ENCODE measurements around the gene HIRIP3.

Gene HIRIP3

GRCh38 chr16:30030841-30031413 is 35.5 kb upstream of the HIRIP3 start, which contains the start of gene TLCD3B:
TSS of gene TLCD3B (minus strand) at chr16:30031271. CDS start at chr16:30030527, 744 bp downstream.
- Histone ChIP-seq H3K27ac (ENCODE audit: low read length) (no peak within 1 kb of the TSS), H3K4me3 (ENCODE audit: low read depth in 1 of 2, low read length in 2 of 2) (no peak within 1 kb of the TSS), H3K79me2 (ENCODE audit: insufficient read depth, low read length) (no peaks in the 10 kb centered on the region), H3K4me2 (ENCODE audit: insufficient read depth, low read length) (peak within 1 kb of the TSS; percentile 28; the same call in 1 of the 2 replicates), H3K36me3 (ENCODE audit: insufficient read depth, low read length) (no peaks in the 10 kb centered on the region), H3K4me1 (ENCODE audit: insufficient read depth, low read length) (no peaks in the 10 kb centered on the region), H3K9me3 (ENCODE audit: insufficient read depth, low read length, severe bottlenecking) (no peaks in the 10 kb centered on the region), H2AFZ (ENCODE audit: low read depth, low read length) (no peak within 1 kb of the TSS), H4K20me1 (ENCODE audit: insufficient read depth, low read length) (peaks cover 9% of the 10 kb centered on the region; the same call in 1 of the 2 replicates), H3K9ac (ENCODE audit: low read depth, low read length) (no peak within 1 kb of the TSS), H3K27me3 (ENCODE audit: insufficient read depth, low read length, poor library complexity) (no peaks in the 10 kb centered on the region)
- DNase-seq (no peak), ATAC-seq (ENCODE audit: insufficient read depth, low read depth) (peak; percentile 41; the same call in 1 of the 3 replicates)
- TF ChIP-seq EZH2 (IDR thresholded peaks at IDR 0.05; ENCODE audit: borderline replicate concordance, low read depth, low read length, severe bottlenecking) (no peak), CTCF (IDR thresholded peaks at IDR 0.05; ENCODE audit: borderline replicate concordance, extremely low read depth, low read length, poor library complexity, severe bottlenecking) (no peak)

GRCh38 chr16:30030011-30030685 is 34.7 kb upstream of the HIRIP3 start:
- no peak for ATAC-seq (ENCODE audit: insufficient read depth, low read depth)
- no peaks in the 10 kb centered on the region for H3K27me3 ChIP-seq (ENCODE audit: insufficient read depth, low read length, poor library complexity)
- no peak overlapping the region for H3K4me3 ChIP-seq (ENCODE audit: low read depth in 1 of 2, low read length in 2 of 2)
- no peaks in the 10 kb centered on the region for H3K4me1 ChIP-seq (ENCODE audit: insufficient read depth, low read length)
- TF ChIP-seq CTCF (IDR thresholded peaks at IDR 0.05; ENCODE audit: borderline replicate concordance, extremely low read depth, low read length, poor library complexity, severe bottlenecking) = no peak
- H3K4me2 ChIP-seq (ENCODE audit: insufficient read depth, low read length) = no peak overlapping the region
- no peak for DNase-seq
- no peaks in the 10 kb centered on the region for H3K79me2 ChIP-seq (ENCODE audit: insufficient read depth, low read length)
- no peak overlapping the region for H3K27ac ChIP-seq (ENCODE audit: low read length)
- no peak overlapping the region for H2AFZ ChIP-seq (ENCODE audit: low read depth, low read length)
- no peaks in the 10 kb centered on the region for H3K9me3 ChIP-seq (ENCODE audit: insufficient read depth, low read length, severe bottlenecking)
- H3K9ac ChIP-seq (ENCODE audit: low read depth, low read length) = no peak overlapping the region
- H3K36me3 ChIP-seq (ENCODE audit: insufficient read depth, low read length) = no peaks in the 10 kb centered on the region
- H4K20me1 ChIP-seq (ENCODE audit: insufficient read depth, low read length) = peaks cover 9% of the 10 kb centered on the region; the same call in 1 of the 2 replicates

- Histone ChIP-seq H3K27ac (ENCODE audit: low read length) (no peak overlapping the region), H3K9me3 (ENCODE audit: insufficient read depth, low read length, severe bottlenecking) (no peaks in the 10 kb centered on the region), H3K79me2 (ENCODE audit: insufficient read depth, low read length) (no peaks in the 10 kb centered on the region), H3K36me3 (ENCODE audit: insufficient read depth, low read length) (no peaks in the 10 kb centered on the region), H3K27me3 (ENCODE audit: insufficient read depth, low read length, poor library complexity) (no peaks in the 10 kb centered on the region), H3K4me1 (ENCODE audit: insufficient read depth, low read length) (no peaks in the 10 kb centered on the region), H3K4me2 (ENCODE audit: insufficient read depth, low read length) (no peak overlapping the region), H4K20me1 (ENCODE audit: insufficient read depth, low read length) (peaks cover 9% of the 10 kb centered on the region; the same call in 1 of the 2 replicates), H3K4me3 (ENCODE audit: low read depth in 1 of 2, low read length in 2 of 2) (no peak overlapping the region), H2AFZ (ENCODE audit: low read depth, low read length) (no peak overlapping the region), H3K9ac (ENCODE audit: low read depth, low read length) (no peak overlapping the region)
- TF ChIP-seq EZH2 (IDR thresholded peaks at IDR 0.05; ENCODE audit: borderline replicate concordance, low read depth, low read length, severe bottlenecking) = no peak
- TF ChIP-seq CTCF (IDR thresholded peaks at IDR 0.05; ENCODE audit: borderline replicate concordance, extremely low read depth, low read length, poor library complexity, severe bottlenecking) = no peak
- DNase-seq (peak; percentile 58), ATAC-seq (ENCODE audit: insufficient read depth, low read depth) (peak; percentile 66)
Measured at GRCh38 chr16:30028438-30029076, 33.1 kb upstream of the HIRIP3 start.

Data from DND-41 (cell line).